Neural progenitor cell (in vitro differentiated cells): ENCODE results near the gene PARVG.

Experiments
- CTCF ChIP-seq: fragments of 200-600 bp; sonication (generic); IDR thresholded peaks from 2 replicates; pipeline ENCODE4 v1.5.1; 2017; ENCODE audit warnings: antibody characterized with exemption, mild to moderate bottlenecking
- EZH2 ChIP-seq: fragments of 200-600 bp; sonication (generic); IDR thresholded peaks from 2 replicates; pipeline ENCODE4 v1.6.1; 2017; ENCODE audit warnings: antibody characterized with exemption, mild to moderate bottlenecking, moderate library complexity

- TF ChIP-seq CTCF: no peak
- TF ChIP-seq EZH2: no peak
These were observed 49.1 kb downstream of the PARVG start for GRCh38 chr22:44229809-44230208.
